Smooth muscle cell (in vitro differentiated cells): ENCODE results near the gene CHRNA5. TPM values are rescaled to one million over a fixed set of nuclear protein-coding genes. Genes with fewer than 3 reads are reported as not detected.

Experiments used
- DNase-seq: peaks from one replicate; lab custom pipeline; 2025; ENCODE audit not compliant: unreplicated experiment; lab: John Stamatoyannopoulos, UW
- H2AFZ ChIP-seq: fragments of 200-600 bp; sonication (generic); 2 replicates; pipeline ENCODE4 v1.6.0; 2016; ENCODE audit warnings: antibody characterized with exemption, low read depth, mild to moderate bottlenecking
- H3F3A ChIP-seq: fragments of 200-600 bp; sonication (generic); 2 replicates; pipeline ENCODE4 v1.6.0; 2017; ENCODE audit warnings: antibody characterized with exemption, low read depth
- H3K27ac ChIP-seq: fragments of 200-600 bp; sonication (generic); 2 replicates; pipeline ENCODE4 v1.5.1; 2016; ENCODE audit warnings: low read depth, mild to moderate bottlenecking
- H3K27me3 ChIP-seq: fragments of 200-600 bp; sonication (generic); 2 replicates; pipeline ENCODE4 v1.6.1; 2016; ENCODE audit warnings: low read depth, mild to moderate bottlenecking
- H3K36me3 ChIP-seq: fragments of 200-600 bp; sonication (generic); 2 replicates; pipeline ENCODE4 v1.5.1; 2016; ENCODE audit warnings: low read depth
- H3K4me1 ChIP-seq: fragments of 200-600 bp; sonication (generic); 2 replicates; pipeline ENCODE4 v1.5.1; 2016; ENCODE audit warnings: low read depth
- H3K4me2 ChIP-seq: fragments of 200-600 bp; sonication (generic); 2 replicates; pipeline ENCODE4 v1.6.0; 2016; ENCODE audit warnings: mild to moderate bottlenecking
- H3K4me3 ChIP-seq: fragments of 200-600 bp; sonication (generic); 2 replicates; pipeline ENCODE4 v1.5.1; 2016; ENCODE audit warnings: mild to moderate bottlenecking
- H3K79me2 ChIP-seq: fragments of 200-600 bp; sonication (generic); 2 replicates; pipeline ENCODE4 v1.6.0; 2016; ENCODE audit warnings: low read depth, mild to moderate bottlenecking
- H3K9ac ChIP-seq: fragments of 200-600 bp; sonication (generic); 2 replicates; pipeline ENCODE4 v1.6.0; 2016; ENCODE audit warnings: low read depth
- H3K9me3 ChIP-seq: fragments of 200-600 bp; sonication (generic); replicated peaks from 2 replicates; pipeline ENCODE4 v1.5.1; 2016; ENCODE audit warnings: low read depth
- H4K20me1 ChIP-seq: fragments of 200-600 bp; sonication (generic); 2 replicates; pipeline ENCODE4 v1.6.0; 2016; ENCODE audit warnings: low read depth
- CTCF ChIP-seq: fragments of 200-600 bp; sonication (generic); IDR thresholded peaks from 2 replicates; pipeline ENCODE4 v1.5.1; 2017; ENCODE audit warnings: borderline replicate concordance, mild to moderate bottlenecking, antibody characterized with exemption; ENCODE audit not compliant: insufficient read depth, poor library complexity, severe bottlenecking
- WGBS: methylation state at CpG from one replicate; pipeline ENCODE4 v1.1.7; 2016; ENCODE audit warnings: low lambda C conversion rate; 5-methylcytosine and 5-hydroxymethylcytosine counted together
- polyA plus RNA-seq: library from polyadenylated mRNA; unstranded; fragments of >200 nt; fragmentation: Nextera tagmentation; extraction: Ambion mirVana; gene quantifications from 2 replicates; pipeline ENCODE4 v1.2.1, GENCODE V29; 2016
- total RNA-seq: library from RNA; depleted of rRNA; stranded (reverse); fragments of >200 nt; gene quantifications from 2 replicates; pipeline ENCODE4 v1.2.3, GENCODE V29; 2014

Gene CHRNA5
- total and polyA plus RNA-seq, 2 experiments from 2014 or later: 0.85 to 2.4 TPM

- Histone ChIP-seq H3K4me2 (no peak overlapping the region), H3K27ac (no peak overlapping the region), H3K4me3 (no peak overlapping the region), H3F3A (no peaks in the 10 kb centered on the region), H3K36me3 (no peaks in the 10 kb centered on the region), H3K9ac (no peak overlapping the region), H4K20me1 (no peaks in the 10 kb centered on the region), H3K9me3 (no peaks in the 10 kb centered on the region), H3K27me3 (no peaks in the 10 kb centered on the region), H3K4me1 (no peaks in the 10 kb centered on the region), H3K79me2 (no peaks in the 10 kb centered on the region), H2AFZ (no peak overlapping the region)
- DNase-seq: no peak
- TF ChIP-seq CTCF: no peak
- WGBS: 81% methylated on average over 3 of the region's 3 CpGs
Measured at GRCh38 chr15:78598348-78598747, 33.0 kb downstream of the CHRNA5 start.

- DNase-seq: no peak
Measured at GRCh38 chr15:78599189-78599588, 33.9 kb downstream of the CHRNA5 start.

GRCh38 chr15:78603467-78603866 lies 38.1 kb downstream of the CHRNA5 start:
- Histone ChIP-seq H3K9ac (no peak overlapping the region), H2AFZ (no peak overlapping the region), H3K27ac (no peak overlapping the region), H3K9me3 (no peaks in the 10 kb centered on the region), H4K20me1 (no peaks in the 10 kb centered on the region), H3K4me2 (no peak overlapping the region), H3K27me3 (no peaks in the 10 kb centered on the region), H3K79me2 (no peaks in the 10 kb centered on the region), H3K36me3 (no peaks in the 10 kb centered on the region), H3K4me3 (no peak overlapping the region), H3K4me1 (no peaks in the 10 kb centered on the region), H3F3A (no peaks in the 10 kb centered on the region)
- DNase-seq: no peak
- 85% methylated on average over 3 of the region's 3 CpGs for WGBS
- no peak for TF ChIP-seq CTCF

More at GRCh38 chr15:78599189-78599588, 33.9 kb downstream of the CHRNA5 start:
- no peak overlapping the region for H3K4me3 ChIP-seq
- H3K79me2 ChIP-seq: no peaks in the 10 kb centered on the region
- H3K27ac ChIP-seq: no peak overlapping the region
- no peaks in the 10 kb centered on the region for H3K9me3 ChIP-seq
- H3K27me3 ChIP-seq: no peaks in the 10 kb centered on the region
- TF ChIP-seq CTCF: no peak
- no peaks in the 10 kb centered on the region for H4K20me1 ChIP-seq
- H3K9ac ChIP-seq: no peak overlapping the region
- no peak overlapping the region for H2AFZ ChIP-seq
- H3F3A ChIP-seq: no peaks in the 10 kb centered on the region
- no peaks in the 10 kb centered on the region for H3K4me1 ChIP-seq
- H3K36me3 ChIP-seq: no peaks in the 10 kb centered on the region
- no peak overlapping the region for H3K4me2 ChIP-seq

GRCh38 chr15:78604420-78604819 lies 39.1 kb downstream of the CHRNA5 start:
- no peak for DNase-seq
- H3K4me2 ChIP-seq: no peak overlapping the region
- no peaks in the 10 kb centered on the region for H3K27me3 ChIP-seq
- no peaks in the 10 kb centered on the region for H3K9me3 ChIP-seq
- H3K27ac ChIP-seq: no peak overlapping the region
- H3K4me1 ChIP-seq: no peaks in the 10 kb centered on the region
- no peak overlapping the region for H2AFZ ChIP-seq
- H3K36me3 ChIP-seq: no peaks in the 10 kb centered on the region
- TF ChIP-seq CTCF: no peak
- no peaks in the 10 kb centered on the region for H3F3A ChIP-seq
- no peak overlapping the region for H3K4me3 ChIP-seq
- H3K79me2 ChIP-seq: no peaks in the 10 kb centered on the region
- WGBS: 92% methylated on average over 2 of the region's 2 CpGs
- H4K20me1 ChIP-seq: no peaks in the 10 kb centered on the region
- H3K9ac ChIP-seq: no peak overlapping the region
